Liver (tissue), 9 donors: ENCODE results near the gene ACLY. TPM values are rescaled to one million over a fixed set of nuclear protein-coding genes. Genes with fewer than 3 reads are reported as not detected.
"Not testable (repeated sequence)": the region's sequence is repeated elsewhere in the genome, so short reads cannot be mapped to it uniquely, and the experiment has no call there.

ENCODE experiments used
- DNase-seq: peaks from one replicate; pipeline ENCODE4 v3.0.0-alpha.2; 2017; ENCODE audit warnings: low spot score
- H3K27ac ChIP-seq, 2 donors: one replicate each; pipeline ENCODE4 v1.7.0; 2013; ENCODE audit warnings: inconsistent platforms in 2 of 2, low read length in 2 of 2, control low read depth in 1 of 2, low read depth in 1 of 2, mild to moderate bottlenecking in 1 of 2
- H3K27me3 ChIP-seq, 4 donors: one replicate each; pipeline versions ENCODE4 v1.6.1 to v1.7.0; 2013; ENCODE audit warnings: low read length in 3 of 4, inconsistent platforms in 1 of 4, mild to moderate bottlenecking in 1 of 4, moderate library complexity in 1 of 4; ENCODE audit not compliant: control insufficient read depth in 4 of 4, insufficient read depth in 4 of 4
- H3K36me3 ChIP-seq, 4 donors: one replicate each; pipeline versions ENCODE4 v1.6.1 to v1.7.0; 2013; ENCODE audit warnings: low read length in 3 of 4, mild to moderate bottlenecking in 3 of 4, low read depth in 1 of 4, moderate library complexity in 1 of 4; ENCODE audit not compliant: control insufficient read depth in 4 of 4, insufficient read depth in 3 of 4
- H3K4me1 ChIP-seq, 4 donors: one replicate each; pipeline versions ENCODE4 v1.6.1 to v1.7.0; 2013; ENCODE audit warnings: low read length in 3 of 4, mild to moderate bottlenecking in 3 of 4, moderate library complexity in 1 of 4; ENCODE audit not compliant: control insufficient read depth in 4 of 4, insufficient read depth in 4 of 4
- H3K4me3 ChIP-seq, 3 donors: one replicate each; pipeline versions ENCODE4 v1.6.1 to v1.7.0; 2013; ENCODE audit warnings: low read length in 3 of 3, control low read depth in 1 of 3, low read depth in 1 of 3, mild to moderate bottlenecking in 1 of 3
- H3K9ac ChIP-seq, 2 donors: one replicate each; pipeline ENCODE4 v1.7.0; 2013; ENCODE audit warnings: low read length in 2 of 2, mild to moderate bottlenecking in 2 of 2, moderate library complexity in 2 of 2, control low read depth in 1 of 2, low read depth in 1 of 2
- H3K9me3 ChIP-seq, 4 donors: one replicate each; pipeline versions ENCODE4 v1.6.1 to v1.7.0; 2013; ENCODE audit warnings: low read length in 3 of 4; ENCODE audit not compliant: control insufficient read depth in 4 of 4
- EGR1 ChIP-seq, 2 donors: IDR thresholded peaks; 2 replicates each; pipeline ENCODE4 v1.6.1; 2016 to 2018; ENCODE audit warnings: antibody characterized with exemption in 2 of 2, low read depth in 2 of 2
- FOXA1 ChIP-seq: IDR thresholded peaks from 2 replicates; pipeline ENCODE4 v1.6.1; 2016; ENCODE audit warnings: antibody characterized with exemption
- FOXA2 ChIP-seq: IDR thresholded peaks from 2 replicates; pipeline ENCODE4 v1.6.1; 2016; ENCODE audit warnings: antibody characterized with exemption
- GABPA ChIP-seq, 2 donors: IDR thresholded peaks in 1 of 2; conservative IDR thresholded peaks in 1 of 2; 2 replicates each; pipeline ENCODE4 v1.6.1; 2016; ENCODE audit warnings: antibody characterized with exemption in 2 of 2, mild to moderate bottlenecking in 1 of 2, moderate library complexity in 1 of 2
- HNF4A ChIP-seq, 2 donors: conservative IDR thresholded peaks; 2 replicates each; pipeline ENCODE4 v1.6.1; 2016; ENCODE audit warnings: antibody characterized with exemption in 2 of 2, mild to moderate bottlenecking in 2 of 2
- HNF4G ChIP-seq: IDR thresholded peaks from 2 replicates; pipeline ENCODE4 v1.6.1; 2016; ENCODE audit warnings: antibody characterized with exemption
- JUND ChIP-seq, 2 donors: IDR thresholded peaks; 2 replicates each; pipeline ENCODE4 v1.6.1; 2016; ENCODE audit warnings: antibody characterized with exemption in 2 of 2
- NR2F2 ChIP-seq: IDR thresholded peaks from 2 replicates; pipeline ENCODE4 v1.6.1; 2016; ENCODE audit warnings: antibody characterized with exemption
- RAD21 ChIP-seq, 2 donors: IDR thresholded peaks; 2 replicates each; pipeline ENCODE4 v1.6.1; 2016; ENCODE audit warnings: antibody characterized with exemption in 2 of 2, mild to moderate bottlenecking in 2 of 2
- RXRA ChIP-seq, 2 donors: IDR thresholded peaks; 2 replicates each; pipeline ENCODE4 v1.6.1; 2017 to 2018; ENCODE audit warnings: antibody characterized with exemption in 2 of 2, mild to moderate bottlenecking in 1 of 2
- SP1 ChIP-seq: IDR thresholded peaks from 2 replicates; pipeline ENCODE4 v1.6.1; 2018; ENCODE audit warnings: antibody characterized with exemption, mild to moderate bottlenecking
- TAF1 ChIP-seq: conservative IDR thresholded peaks from 2 replicates; pipeline ENCODE4 v1.6.1; 2016; ENCODE audit warnings: antibody characterized with exemption, mild to moderate bottlenecking
- YY1 ChIP-seq: IDR thresholded peaks from 2 replicates; pipeline ENCODE4 v1.6.1; 2016; ENCODE audit warnings: antibody characterized with exemption, mild to moderate bottlenecking
- WGBS: extraction: QIAGEN DNeasy Blood & Tissue Kit; methylation state at CpG from one replicate; pipeline ENCODE4 v1.1.7; 2013; 5-methylcytosine and 5-hydroxymethylcytosine counted together
- polyA plus RNA-seq, 2 donors: library from polyadenylated mRNA; stranded (reverse) in 1 of 2; unstranded in 1 of 2; fragments of 200-250 nt in 1 of 2; fragments of >200 nt in 1 of 2; fragmentation: Nextera tagmentation in 1 of 2; extraction: Ambion mirVana in 1 of 2; gene quantifications; one replicate each; pipeline versions ENCODE4 v1.2.1 to v1.2.3, GENCODE V29; 2013 to 2015
- total RNA-seq, 2 donors: library from RNA; depleted of rRNA; stranded (reverse); fragments of >200 nt; gene quantifications; one replicate each; pipeline ENCODE4 v1.2.3, GENCODE V29; 2014
- TF ChIP-seq, protein P1 (sequence below): IDR thresholded peaks from 2 replicates; pipeline ENCODE4 v1.6.1; 2016; ENCODE audit warnings: antibody characterized with exemption, mild to moderate bottlenecking
- TF ChIP-seq, protein P2 (sequence below): IDR thresholded peaks from 2 replicates; pipeline ENCODE4 v1.6.1; 2016; ENCODE audit warnings: antibody characterized with exemption
- TF ChIP-seq, protein P3 (sequence below): IDR thresholded peaks from 2 replicates; pipeline ENCODE4 v1.6.1; 2016; ENCODE audit warnings: antibody characterized with exemption
- TF ChIP-seq, protein P4 (sequence below): IDR thresholded peaks from 2 replicates; pipeline ENCODE4 v1.6.1; 2016; ENCODE audit warnings: antibody characterized with exemption
- TF ChIP-seq, protein P5 (sequence below): fragments of 150-350 bp; IDR thresholded peaks from 2 replicates; pipeline ENCODE4 v1.5.1; 2017; ENCODE audit warnings: improper control_type of control experiment, low read depth, low read length; ENCODE audit not compliant: missing input control
- donor health status: healthy.
- donor health status: healthy.
- donor health status: healthy.
- donor health status: healthy.
- donor health status: healthy.

ACLY gene
- total and polyA plus RNA-seq, 4 donors, result 12.1 to 133 (median 37.1) TPM

DNA sequence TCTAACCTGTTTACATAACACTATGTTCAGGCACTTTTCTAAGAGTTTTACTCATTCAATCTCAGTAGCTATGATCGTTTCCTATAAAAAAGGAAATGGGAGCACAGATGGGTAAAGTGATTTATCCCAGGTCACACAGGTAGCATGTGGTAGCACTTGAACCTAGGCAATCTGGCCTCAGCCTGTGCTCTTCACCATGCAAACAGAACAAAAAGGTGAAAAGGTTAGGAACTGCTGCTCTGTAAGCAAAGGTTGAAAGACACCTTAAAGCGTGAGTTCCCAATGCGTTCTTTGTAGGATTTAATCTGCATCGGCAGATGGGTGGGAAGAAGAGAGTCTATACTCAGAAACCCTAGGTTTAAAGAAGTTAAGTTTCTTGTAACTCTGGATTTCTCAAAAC, 38.6 kb downstream of the ACLY start:
- H3K36me3 ChIP-seq, result peaks cover 15 to 44% (median 37%) of the 10 kb centered on the region in 4 donors
- 52% methylated on average over 4 of the region's 4 CpGs for WGBS
- H3K9me3 ChIP-seq, result no peaks in the 10 kb centered on the region
- H3K4me1 ChIP-seq, result peaks cover 0 to 6% (median 5%) of the 10 kb centered on the region in 4 donors
- TF ChIP-seq, protein P1, sequence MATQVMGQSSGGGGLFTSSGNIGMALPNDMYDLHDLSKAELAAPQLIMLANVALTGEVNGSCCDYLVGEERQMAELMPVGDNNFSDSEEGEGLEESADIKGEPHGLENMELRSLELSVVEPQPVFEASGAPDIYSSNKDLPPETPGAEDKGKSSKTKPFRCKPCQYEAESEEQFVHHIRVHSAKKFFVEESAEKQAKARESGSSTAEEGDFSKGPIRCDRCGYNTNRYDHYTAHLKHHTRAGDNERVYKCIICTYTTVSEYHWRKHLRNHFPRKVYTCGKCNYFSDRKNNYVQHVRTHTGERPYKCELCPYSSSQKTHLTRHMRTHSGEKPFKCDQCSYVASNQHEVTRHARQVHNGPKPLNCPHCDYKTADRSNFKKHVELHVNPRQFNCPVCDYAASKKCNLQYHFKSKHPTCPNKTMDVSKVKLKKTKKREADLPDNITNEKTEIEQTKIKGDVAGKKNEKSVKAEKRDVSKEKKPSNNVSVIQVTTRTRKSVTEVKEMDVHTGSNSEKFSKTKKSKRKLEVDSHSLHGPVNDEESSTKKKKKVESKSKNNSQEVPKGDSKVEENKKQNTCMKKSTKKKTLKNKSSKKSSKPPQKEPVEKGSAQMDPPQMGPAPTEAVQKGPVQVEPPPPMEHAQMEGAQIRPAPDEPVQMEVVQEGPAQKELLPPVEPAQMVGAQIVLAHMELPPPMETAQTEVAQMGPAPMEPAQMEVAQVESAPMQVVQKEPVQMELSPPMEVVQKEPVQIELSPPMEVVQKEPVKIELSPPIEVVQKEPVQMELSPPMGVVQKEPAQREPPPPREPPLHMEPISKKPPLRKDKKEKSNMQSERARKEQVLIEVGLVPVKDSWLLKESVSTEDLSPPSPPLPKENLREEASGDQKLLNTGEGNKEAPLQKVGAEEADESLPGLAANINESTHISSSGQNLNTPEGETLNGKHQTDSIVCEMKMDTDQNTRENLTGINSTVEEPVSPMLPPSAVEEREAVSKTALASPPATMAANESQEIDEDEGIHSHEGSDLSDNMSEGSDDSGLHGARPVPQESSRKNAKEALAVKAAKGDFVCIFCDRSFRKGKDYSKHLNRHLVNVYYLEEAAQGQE, result no peak
- TF ChIP-seq FOXA1 (no peak), EGR1 (IDR thresholded peaks at IDR 0.05; ENCODE audit: low read depth in 2 of 2) (no peak), TAF1 (no peak), SP1 (no peak), RXRA (IDR thresholded peaks at IDR 0.05) (peak; percentile 46 to 52), HNF4A (conservative IDR thresholded peaks at IDR 0.05) (peak; percentile 33 to 54), GABPA (IDR thresholded peaks at IDR 0.05 in 1 of 2, conservative IDR thresholded peaks at IDR 0.05 in 1 of 2) (no peak), JUND (IDR thresholded peaks at IDR 0.05) (no peak), YY1 (no peak), HNF4G (no peak), FOXA2 (no peak), NR2F2 (peak; percentile 76), RAD21 (IDR thresholded peaks at IDR 0.05) (no peak)
- TF ChIP-seq, protein P2, sequence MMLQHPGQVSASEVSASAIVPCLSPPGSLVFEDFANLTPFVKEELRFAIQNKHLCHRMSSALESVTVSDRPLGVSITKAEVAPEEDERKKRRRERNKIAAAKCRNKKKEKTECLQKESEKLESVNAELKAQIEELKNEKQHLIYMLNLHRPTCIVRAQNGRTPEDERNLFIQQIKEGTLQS, result no peak
- TF ChIP-seq, protein P3, sequence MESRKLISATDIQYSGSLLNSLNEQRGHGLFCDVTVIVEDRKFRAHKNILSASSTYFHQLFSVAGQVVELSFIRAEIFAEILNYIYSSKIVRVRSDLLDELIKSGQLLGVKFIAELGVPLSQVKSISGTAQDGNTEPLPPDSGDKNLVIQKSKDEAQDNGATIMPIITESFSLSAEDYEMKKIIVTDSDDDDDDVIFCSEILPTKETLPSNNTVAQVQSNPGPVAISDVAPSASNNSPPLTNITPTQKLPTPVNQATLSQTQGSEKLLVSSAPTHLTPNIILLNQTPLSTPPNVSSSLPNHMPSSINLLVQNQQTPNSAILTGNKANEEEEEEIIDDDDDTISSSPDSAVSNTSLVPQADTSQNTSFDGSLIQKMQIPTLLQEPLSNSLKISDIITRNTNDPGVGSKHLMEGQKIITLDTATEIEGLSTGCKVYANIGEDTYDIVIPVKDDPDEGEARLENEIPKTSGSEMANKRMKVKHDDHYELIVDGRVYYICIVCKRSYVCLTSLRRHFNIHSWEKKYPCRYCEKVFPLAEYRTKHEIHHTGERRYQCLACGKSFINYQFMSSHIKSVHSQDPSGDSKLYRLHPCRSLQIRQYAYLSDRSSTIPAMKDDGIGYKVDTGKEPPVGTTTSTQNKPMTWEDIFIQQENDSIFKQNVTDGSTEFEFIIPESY, result no peak
- TF ChIP-seq, protein P4, sequence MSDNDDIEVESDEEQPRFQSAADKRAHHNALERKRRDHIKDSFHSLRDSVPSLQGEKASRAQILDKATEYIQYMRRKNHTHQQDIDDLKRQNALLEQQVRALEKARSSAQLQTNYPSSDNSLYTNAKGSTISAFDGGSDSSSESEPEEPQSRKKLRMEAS, result no peak
- TF ChIP-seq, protein P5, sequence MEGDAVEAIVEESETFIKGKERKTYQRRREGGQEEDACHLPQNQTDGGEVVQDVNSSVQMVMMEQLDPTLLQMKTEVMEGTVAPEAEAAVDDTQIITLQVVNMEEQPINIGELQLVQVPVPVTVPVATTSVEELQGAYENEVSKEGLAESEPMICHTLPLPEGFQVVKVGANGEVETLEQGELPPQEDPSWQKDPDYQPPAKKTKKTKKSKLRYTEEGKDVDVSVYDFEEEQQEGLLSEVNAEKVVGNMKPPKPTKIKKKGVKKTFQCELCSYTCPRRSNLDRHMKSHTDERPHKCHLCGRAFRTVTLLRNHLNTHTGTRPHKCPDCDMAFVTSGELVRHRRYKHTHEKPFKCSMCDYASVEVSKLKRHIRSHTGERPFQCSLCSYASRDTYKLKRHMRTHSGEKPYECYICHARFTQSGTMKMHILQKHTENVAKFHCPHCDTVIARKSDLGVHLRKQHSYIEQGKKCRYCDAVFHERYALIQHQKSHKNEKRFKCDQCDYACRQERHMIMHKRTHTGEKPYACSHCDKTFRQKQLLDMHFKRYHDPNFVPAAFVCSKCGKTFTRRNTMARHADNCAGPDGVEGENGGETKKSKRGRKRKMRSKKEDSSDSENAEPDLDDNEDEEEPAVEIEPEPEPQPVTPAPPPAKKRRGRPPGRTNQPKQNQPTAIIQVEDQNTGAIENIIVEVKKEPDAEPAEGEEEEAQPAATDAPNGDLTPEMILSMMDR, result no peak
- H3K27ac ChIP-seq, result no peak overlapping the region
- H3K9ac ChIP-seq, result no peak overlapping the region
- DNase-seq, result no peak
- H3K27me3 ChIP-seq, result no peaks in the 10 kb centered on the region
- H3K4me3 ChIP-seq, result no peak overlapping the region

DNA sequence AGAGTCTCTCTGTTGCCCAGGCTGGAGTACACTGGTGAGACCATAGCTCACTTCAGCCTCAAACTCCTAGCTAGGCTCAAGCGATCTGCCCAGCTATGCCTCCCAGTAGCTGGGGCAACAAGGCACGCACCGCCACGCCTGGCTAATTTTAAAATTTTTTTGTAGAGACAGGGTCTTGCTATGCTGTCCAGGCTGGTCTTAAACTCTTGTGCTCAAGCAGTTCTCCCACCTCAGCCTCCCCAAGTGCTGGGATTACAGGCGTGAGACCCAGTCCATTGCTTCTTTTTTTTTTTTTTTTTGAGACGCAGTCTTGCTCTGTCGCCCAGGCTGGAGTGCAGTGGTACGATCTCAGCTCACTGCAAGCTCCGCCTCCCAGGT, 44.5 kb downstream of the ACLY start:
- 95% methylated on average over 9 of the region's 9 CpGs for WGBS
- not testable (repeated sequence) for H3K27ac ChIP-seq, DNase-seq, H3K9me3 ChIP-seq, H3K4me3 ChIP-seq, H3K9ac ChIP-seq, H3K27me3 ChIP-seq
- Histone ChIP-seq H3K4me1 (peaks cover 11 to 35% (median 28%) of the 10 kb centered on the region in 4 donors), H3K36me3 (peaks cover 15 to 25% (median 21%) of the 10 kb centered on the region in 4 donors)
